B cell (primary cell): ENCODE measurements around the gene GLTP. TPM values are rescaled to one million over a fixed set of nuclear protein-coding genes. Genes with fewer than 3 reads are reported as not detected.

Experiments used
- ATAC-seq: fragments of 200-7000 bp; cut with Tn5 transposase; one replicate; pipeline ENCODE4 v1.10.0; 2021; ENCODE audit warnings: low read depth, mild to moderate bottlenecking, moderate number of reproducible peaks, moderate library complexity
- CTCF ChIA-PET: fragments of 350-600 bp; sonication (Branson Sonifier 250); formaldehyde crosslinking; loops from one replicate; lab custom pipeline; 2021; ENCODE audit warnings: antibody characterized with exemption, inconsistent platforms; lab: Charles Lee
- POLR2A ChIA-PET: fragments of 350-600 bp; sonication (Branson Sonifier 250); formaldehyde crosslinking; loops from one replicate; lab custom pipeline; 2021; ENCODE audit warnings: antibody characterized with exemption; lab: Charles Lee
- DNase-seq: peaks from one replicate; pipeline ENCODE4 v3.0.0; 2013
- H2AFZ ChIP-seq: 2 replicates; pipeline ENCODE4 v1.6.1; 2012; ENCODE audit warnings: mild to moderate bottlenecking, low read depth, low read length; ENCODE audit not compliant: insufficient read depth, poor library complexity, severe bottlenecking
- H3K27ac ChIP-seq, 2 donors: 1 replicate in 1 of 2; 2 replicates in 1 of 2; pipeline ENCODE4 v1.5.1; 2012 to 2013; ENCODE audit warnings: low read length in 2 of 2, mild to moderate bottlenecking in 2 of 2, moderate library complexity in 1 of 2
- H3K27me3 ChIP-seq, 4 experiments: fragments of 200-600 bp in 1 of 4; sonication (generic) in 1 of 4; replicated peaks in 1 of 4; 1 replicate in 2 of 4; 2 replicates in 2 of 4; pipeline versions ENCODE4 v1.6.1 to v1.7.0; 2013 to 2016; ENCODE audit warnings: low read length in 3 of 4, mild to moderate bottlenecking in 2 of 4, mixed read lengths in 1 of 4, moderate library complexity in 1 of 4; ENCODE audit not compliant: insufficient read depth in 4 of 4, control insufficient read depth in 3 of 4; ENCODE audit errors: control extremely low read depth in 1 of 4
- H3K36me3 ChIP-seq, 2 experiments: replicated peaks in 1 of 2; 1 replicate in 1 of 2; 2 replicates in 1 of 2; pipeline versions ENCODE4 v1.6.1 to v1.7.1; 2013; ENCODE audit warnings: low read length in 1 of 2; ENCODE audit not compliant: insufficient read depth in 2 of 2, control insufficient read depth in 1 of 2; ENCODE audit errors: control extremely low read depth in 1 of 2, extremely low read depth in 1 of 2
- H3K4me1 ChIP-seq, 2 donors: fragments of 200-600 bp in 1 of 2; sonication (generic) in 1 of 2; 1 replicate in 1 of 2; 2 replicates in 1 of 2; pipeline versions ENCODE4 v1.5.1 to v1.6.1; 2013 to 2017; ENCODE audit warnings: low read length in 2 of 2; ENCODE audit not compliant: control insufficient read depth in 2 of 2, insufficient read depth in 2 of 2
- H3K4me2 ChIP-seq: replicated peaks from 2 replicates; pipeline ENCODE3; 2012; ENCODE audit warnings: mild to moderate bottlenecking, low read depth, low read length; ENCODE audit not compliant: poor library complexity, severe bottlenecking
- H3K4me3 ChIP-seq, 5 experiments: fragments of 200-600 bp in 1 of 5; sonication (generic) in 1 of 5; 1 replicate in 3 of 5; 2 replicates in 2 of 5; pipeline versions ENCODE4 v1.5.1 to v1.7.0; 2011 to 2016; ENCODE audit warnings: low read length in 4 of 5, mild to moderate bottlenecking in 4 of 5, low read depth in 2 of 5, control low read depth in 1 of 5, moderate library complexity in 1 of 5; ENCODE audit not compliant: insufficient read depth in 1 of 5; ENCODE audit errors: control extremely low read depth in 1 of 5, extremely low read depth in 1 of 5
- H3K79me2 ChIP-seq: fragments of 200-600 bp; sonication (generic); one replicate; pipeline ENCODE4 v1.6.0; 2016; ENCODE audit warnings: low read length; ENCODE audit not compliant: control insufficient read depth, insufficient read depth
- H3K9ac ChIP-seq: fragments of 200-600 bp; sonication (generic); 2 replicates; pipeline ENCODE4 v1.6.1; 2017; ENCODE audit warnings: mild to moderate bottlenecking, low read length, moderate library complexity
- H3K9me3 ChIP-seq, 3 donors: one replicate each; pipeline versions ENCODE4 v1.6.1 to v1.7.1; 2013; ENCODE audit warnings: low read length in 2 of 3; ENCODE audit not compliant: control insufficient read depth in 2 of 3, insufficient read depth in 1 of 3; ENCODE audit errors: control extremely low read depth in 1 of 3
- H4K20me1 ChIP-seq: 2 replicates; pipeline ENCODE4 v1.6.0; 2012; ENCODE audit warnings: mild to moderate bottlenecking, low read length; ENCODE audit not compliant: insufficient read depth, control insufficient read depth, poor library complexity, severe bottlenecking
- H3K27ac Mint-ChIP-seq: one replicate; pipeline ENCODE4 v1.8.0; 2021; ENCODE audit warnings: mixed read lengths
- H3K27me3 Mint-ChIP-seq: one replicate; pipeline ENCODE4 v1.8.0; 2021; ENCODE audit warnings: mixed read lengths
- H3K4me1 Mint-ChIP-seq: one replicate; pipeline ENCODE4 v1.8.0; 2021; ENCODE audit warnings: mixed read lengths
- H3K4me3 Mint-ChIP-seq: one replicate; pipeline ENCODE4 v1.8.0; 2021; ENCODE audit warnings: mixed read lengths
- H3K9me3 Mint-ChIP-seq: one replicate; pipeline ENCODE4 v1.8.0; 2022; ENCODE audit warnings: mixed read lengths; ENCODE audit not compliant: insufficient read depth
- EZH2 ChIP-seq: IDR thresholded peaks from 2 replicates; pipeline ENCODE4 v1.6.1; 2012; ENCODE audit warnings: borderline replicate concordance, low read depth, mild to moderate bottlenecking, moderate library complexity, low read length; ENCODE audit not compliant: insufficient read depth, poor library complexity, severe bottlenecking
- WGBS: methylation state at CpG from one replicate; pipeline ENCODE4 v1.1.5; 2013; ENCODE audit warnings: missing lambda C conversion rate; ENCODE audit not compliant: insufficient coverage; 5-methylcytosine and 5-hydroxymethylcytosine counted together
- intact Hi-C: fragments of 100-400 bp; cut with micrococcal nuclease; formaldehyde crosslinking; loops from one replicate; pipeline ENCODE4 v1.10.0; 2022
- polyA plus RNA-seq: library from polyadenylated mRNA; depleted of rRNA; stranded (reverse); fragments of >200 nt; gene quantifications from 2 replicates; pipeline ENCODE4 v1.2.3, GENCODE V29; 2012
- total RNA-seq, 2 donors: library from RNA; stranded (reverse); fragments of 120-200 nt in 1 of 2; gene quantifications; 1 replicate in 1 of 2; 2 replicates in 1 of 2; pipeline versions ENCODE4 v1.2.3 to v1.2.4, GENCODE V29; 2013 to 2022
- TF ChIP-seq, protein P1 (sequence below): fragments of 200-600 bp; IDR thresholded peaks from one replicate; pipeline ENCODE4 v1.8.0; 2022; ENCODE audit warnings: antibody characterized with exemption, mild to moderate bottlenecking

The GLTP gene
- total and polyA plus RNA-seq, 2 donors (not counting 1 experiment from before 2014, with no cell fraction given), result 18.7 to 24.9 TPM

DNA sequence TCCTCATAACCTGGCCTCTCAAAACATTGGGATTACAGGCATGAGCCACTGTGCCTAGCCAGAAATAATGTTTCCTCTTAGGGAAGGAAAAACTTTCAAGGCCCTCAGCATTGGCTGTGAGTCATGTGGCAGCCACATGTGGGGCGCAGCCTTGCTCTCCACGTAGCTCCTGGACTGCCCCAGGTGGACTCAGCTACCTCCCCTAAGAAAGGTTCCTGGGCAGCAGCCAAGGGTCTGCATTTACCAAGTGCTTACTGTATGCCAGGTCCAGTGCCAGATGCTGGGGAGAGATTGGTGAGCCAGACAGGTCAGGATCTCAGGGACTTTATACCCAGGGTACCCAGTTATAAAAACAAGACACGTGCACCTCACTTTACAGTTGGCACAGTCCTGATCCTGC, 43.4 kb downstream of the GLTP start:
- WGBS, result 75% methylated on average over 2 of the region's 3 CpGs
- Histone ChIP-seq H3K4me2 (no peak overlapping the region), H3K36me3 (no peaks in the 10 kb centered on the region), H3K27ac (no peak overlapping the region), H3K9ac (no peak overlapping the region), H3K4me1 (no peaks in the 10 kb centered on the region), H3K4me3 (no peak overlapping the region), H3K9me3 (no peaks in the 10 kb centered on the region), H2AFZ (no peak overlapping the region), H4K20me1 (no peaks in the 10 kb centered on the region), H3K79me2 (no peaks in the 10 kb centered on the region), H3K27me3 (peaks cover 0 to 24% (median 6%) of the 10 kb centered on the region in 4 experiments)
- peaks cover 4% of the 10 kb centered on the region for H3K4me1 Mint-ChIP-seq
- TF ChIP-seq, protein P1, sequence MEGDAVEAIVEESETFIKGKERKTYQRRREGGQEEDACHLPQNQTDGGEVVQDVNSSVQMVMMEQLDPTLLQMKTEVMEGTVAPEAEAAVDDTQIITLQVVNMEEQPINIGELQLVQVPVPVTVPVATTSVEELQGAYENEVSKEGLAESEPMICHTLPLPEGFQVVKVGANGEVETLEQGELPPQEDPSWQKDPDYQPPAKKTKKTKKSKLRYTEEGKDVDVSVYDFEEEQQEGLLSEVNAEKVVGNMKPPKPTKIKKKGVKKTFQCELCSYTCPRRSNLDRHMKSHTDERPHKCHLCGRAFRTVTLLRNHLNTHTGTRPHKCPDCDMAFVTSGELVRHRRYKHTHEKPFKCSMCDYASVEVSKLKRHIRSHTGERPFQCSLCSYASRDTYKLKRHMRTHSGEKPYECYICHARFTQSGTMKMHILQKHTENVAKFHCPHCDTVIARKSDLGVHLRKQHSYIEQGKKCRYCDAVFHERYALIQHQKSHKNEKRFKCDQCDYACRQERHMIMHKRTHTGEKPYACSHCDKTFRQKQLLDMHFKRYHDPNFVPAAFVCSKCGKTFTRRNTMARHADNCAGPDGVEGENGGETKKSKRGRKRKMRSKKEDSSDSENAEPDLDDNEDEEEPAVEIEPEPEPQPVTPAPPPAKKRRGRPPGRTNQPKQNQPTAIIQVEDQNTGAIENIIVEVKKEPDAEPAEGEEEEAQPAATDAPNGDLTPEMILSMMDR, result no peak
- TF ChIP-seq EZH2, result no peak
- ChIA-PET CTCF (interaction anchor here (4.0 kb wide), 1 partner anchor 8 kb away, joined by 17 read pairs; no protein-coding TSS in a partner anchor), POLR2A (interaction anchor here (0.7 kb wide), 1 partner anchor 195 kb away, joined by 5 read pairs; no protein-coding TSS in a partner anchor)
- H3K27me3 Mint-ChIP-seq, result peaks cover 10% of the 10 kb centered on the region
- no peak for DNase-seq
- no peak overlapping the region for H3K27ac Mint-ChIP-seq
- intact Hi-C loops, result no loop called here
- no peak overlapping the region for H3K4me3 Mint-ChIP-seq
- no peaks in the 10 kb centered on the region for H3K9me3 Mint-ChIP-seq
- no peak for ATAC-seq

- Histone ChIP-seq H4K20me1 (no peaks in the 10 kb centered on the region), H3K9ac (no peak overlapping the region), H3K4me2 (no peak overlapping the region), H3K4me1 (no peaks in the 10 kb centered on the region), H3K79me2 (no peaks in the 10 kb centered on the region), H3K36me3 (no peaks in the 10 kb centered on the region), H3K27ac (no peak overlapping the region), H2AFZ (no peak overlapping the region), H3K27me3 (peaks cover 0 to 34% (median 9%) of the 10 kb centered on the region in 4 experiments), H3K9me3 (no peaks in the 10 kb centered on the region), H3K4me3 (no peak overlapping the region)
- Mint-ChIP-seq H3K4me1 (peaks cover 4% of the 10 kb centered on the region), H3K27me3 (peaks cover 21% of the 10 kb centered on the region), H3K27ac (no peak overlapping the region), H3K9me3 (no peaks in the 10 kb centered on the region), H3K4me3 (no peak overlapping the region)
- POLR2A ChIA-PET, result no interaction called here
- ATAC-seq (no peak), DNase-seq (no peak)
- WGBS, result 86% methylated on average over 1 of the region's 4 CpGs
- CTCF ChIA-PET, result interaction anchor here (4.0 kb wide), 1 partner anchor 9 kb away, joined by 17 read pairs; no protein-coding TSS in a partner anchor
- TF ChIP-seq EZH2, result no peak
- TF ChIP-seq, protein P1, result no peak
- intact Hi-C loops, result no loop called here
Measured at GRCh38 chr12:109835827-109836226, 44.5 kb downstream of the GLTP start.
